IPS DF 19.7 (cell line): ENCODE data around the gene PSMD11.
"Not testable (repeated sequence)": the region's sequence is repeated elsewhere in the genome, so short reads cannot be mapped to it uniquely, and the experiment has no call there.

Source experiments
- DNase-seq: peaks from one replicate; pipeline ENCODE4 v3.0.0-alpha.2; 2013; ENCODE audit warnings: low read depth, low spot score

Gene PSMD11

DNA sequence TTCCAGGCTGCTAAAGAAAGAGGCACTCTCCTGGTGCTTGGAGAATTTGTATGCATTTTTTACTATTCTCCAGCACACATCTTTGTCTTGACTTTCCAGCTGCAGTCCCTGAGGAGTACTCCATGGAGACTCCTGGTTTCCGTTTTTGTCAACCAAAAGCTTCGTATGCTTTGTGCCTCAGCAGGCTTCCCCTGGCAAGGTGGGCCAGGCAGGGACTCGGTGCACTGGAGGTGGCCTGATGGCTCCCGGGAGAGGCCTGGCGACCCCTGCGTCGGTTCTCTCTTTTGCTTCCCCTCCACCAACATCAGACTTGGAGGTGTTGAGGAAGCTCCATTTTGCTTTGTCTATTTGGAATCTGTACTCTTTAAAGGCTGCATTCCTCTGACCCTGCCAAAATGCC is 66.2 kb downstream of the PSMD11 start:
- DNase-seq: no peak

DNA sequence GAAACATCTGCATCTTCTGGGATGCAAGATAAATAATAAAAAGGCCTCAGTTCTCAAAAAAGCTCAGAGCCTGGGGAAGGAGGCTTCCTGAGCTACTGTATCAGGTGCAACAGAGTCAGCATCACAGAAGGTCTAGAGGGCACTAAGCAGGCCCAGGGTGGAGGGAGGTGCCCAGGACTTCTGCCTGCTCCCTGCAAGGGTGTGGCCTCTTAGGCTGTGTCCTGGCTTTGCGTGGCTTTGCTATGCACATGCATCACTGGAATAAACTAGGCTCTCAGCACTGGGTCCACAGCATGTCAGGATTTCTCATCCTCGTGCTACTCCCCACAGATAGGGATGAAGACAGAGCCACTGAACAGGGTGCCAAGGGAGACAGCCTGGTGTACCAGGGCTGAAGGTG is 68.0 kb downstream of the PSMD11 start:
- no peak for DNase-seq

DNA sequence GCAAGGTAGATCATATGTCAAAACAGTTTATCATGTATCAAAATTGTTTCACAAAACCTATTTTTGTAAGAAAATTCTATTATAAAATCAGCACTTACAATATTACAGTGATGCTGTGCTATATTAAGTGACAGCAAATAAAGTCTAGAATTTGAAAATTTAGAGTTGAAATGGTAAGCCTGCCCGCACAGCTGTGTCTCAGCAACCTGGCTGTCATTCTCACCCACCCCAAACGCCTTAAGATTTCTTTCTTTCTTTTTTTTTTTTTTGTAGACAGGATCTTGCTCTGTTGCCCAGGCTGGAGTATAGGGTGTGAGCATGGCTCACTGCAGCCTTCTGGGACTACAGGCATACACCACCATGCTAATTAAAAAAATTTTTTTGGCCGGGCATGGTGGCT is 69.3 kb downstream of the PSMD11 start:
- no peak for DNase-seq

GRCh38 chr17:32514606-32515005 is 70.3 kb downstream of the PSMD11 start:
- no peak for DNase-seq

GRCh38 chr17:32515677-32516383 is 71.5 kb downstream of the PSMD11 start:
- DNase-seq: no peak

GRCh38 chr17:32516450-32516849 is 72.1 kb downstream of the PSMD11 start:
- no peak for DNase-seq

- no peak for DNase-seq
These were observed 72.8 kb downstream of the PSMD11 start for GRCh38 chr17:32516940-32517701.

DNA sequence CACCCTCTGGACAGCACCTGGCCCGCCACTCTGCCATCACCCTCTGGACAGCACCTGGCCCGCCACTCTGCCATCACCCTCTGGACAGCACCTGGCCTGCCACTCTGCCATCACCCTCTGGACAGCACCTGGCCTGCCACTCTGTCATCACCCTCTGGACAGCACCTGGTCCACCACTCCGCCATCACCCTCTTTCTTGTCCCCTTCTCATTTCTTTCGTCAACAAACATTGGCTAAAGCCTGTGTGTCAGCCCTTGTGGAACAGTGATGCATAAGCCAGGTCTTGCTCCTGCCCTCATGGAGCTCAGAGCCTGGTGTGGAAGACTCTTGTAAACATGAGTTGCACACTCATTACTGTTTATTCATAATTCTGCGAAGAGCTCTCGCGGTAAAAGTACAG is 73.7 kb downstream of the PSMD11 start:
- no peak for DNase-seq

DNA sequence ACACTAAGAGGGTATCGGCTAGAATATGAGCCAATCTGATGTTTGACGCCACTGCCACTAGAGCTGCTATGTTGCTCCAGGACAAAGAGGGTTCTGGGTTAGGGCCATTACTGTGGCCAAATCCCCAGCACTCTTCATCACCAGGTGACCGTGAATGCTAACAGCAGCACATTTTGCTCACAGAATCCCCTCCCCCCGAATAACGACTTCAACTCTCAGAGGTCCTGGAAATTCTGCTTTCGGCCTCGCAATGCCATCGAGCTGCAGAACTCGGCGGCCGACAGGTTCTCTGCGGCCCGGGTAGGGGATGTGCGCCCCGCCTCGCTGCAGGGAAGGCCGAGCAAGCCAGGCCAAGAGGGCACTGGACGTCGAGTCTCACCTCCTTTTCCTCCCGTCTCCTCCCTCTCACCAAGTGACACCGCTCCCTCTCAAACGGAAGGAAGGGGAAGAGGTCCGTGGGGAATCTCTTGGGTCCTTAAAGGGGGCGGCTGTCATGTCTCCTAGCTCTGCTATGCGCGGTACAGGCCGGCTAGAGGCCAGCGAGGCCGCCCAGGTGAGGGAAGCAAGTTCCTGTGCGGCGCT is 74.4 kb downstream of the PSMD11 start:
- no peak for DNase-seq

GRCh38 chr17:32519228-32520103 is 75.2 kb downstream of the PSMD11 start:
- DNase-seq: no peak

- DNase-seq: no peak
These were observed 75.9 kb downstream of the PSMD11 start for GRCh38 chr17:32520104-32520701.

DNA sequence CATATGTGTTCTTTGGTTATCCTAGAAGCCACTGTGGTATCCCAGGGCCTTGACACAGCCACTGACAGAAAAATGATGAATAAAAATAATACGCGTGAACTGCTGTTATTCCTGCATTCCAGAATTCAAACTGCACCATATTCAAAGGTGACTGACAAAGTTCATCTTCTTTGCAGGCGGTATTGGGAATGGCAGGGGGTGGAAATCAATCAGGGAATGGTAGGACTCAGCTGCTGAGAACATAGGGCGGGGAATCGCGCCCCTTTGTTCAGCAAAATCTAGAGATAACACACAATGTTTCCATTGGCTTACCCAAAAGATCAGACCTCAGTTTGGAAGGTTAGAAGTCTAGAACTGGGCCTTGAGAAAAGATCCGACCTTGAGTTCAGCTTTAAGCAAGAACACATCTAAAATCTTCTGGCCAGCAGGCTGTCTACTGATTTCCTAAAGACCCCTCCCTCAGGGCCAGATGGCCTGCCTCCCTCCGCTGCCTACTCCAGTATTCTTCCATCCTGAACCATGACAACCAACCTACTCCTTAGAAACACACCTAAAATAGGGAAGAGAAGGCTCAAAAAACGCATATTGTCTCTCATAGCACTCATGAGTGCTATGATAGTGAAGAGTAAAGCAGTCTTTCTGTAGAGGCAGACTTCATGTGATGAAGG is 76.6 kb downstream of the PSMD11 start:
- no peak for DNase-seq

GRCh38 chr17:32523017-32523680 is 78.8 kb downstream of the PSMD11 start:
- DNase-seq: no peak

- DNase-seq: no peak
These were observed 79.7 kb downstream of the PSMD11 start for GRCh38 chr17:32523827-32524552.

- DNase-seq: not testable (repeated sequence)
These were observed 80.2 kb downstream of the PSMD11 start for GRCh38 chr17:32524553-32524880.

DNA sequence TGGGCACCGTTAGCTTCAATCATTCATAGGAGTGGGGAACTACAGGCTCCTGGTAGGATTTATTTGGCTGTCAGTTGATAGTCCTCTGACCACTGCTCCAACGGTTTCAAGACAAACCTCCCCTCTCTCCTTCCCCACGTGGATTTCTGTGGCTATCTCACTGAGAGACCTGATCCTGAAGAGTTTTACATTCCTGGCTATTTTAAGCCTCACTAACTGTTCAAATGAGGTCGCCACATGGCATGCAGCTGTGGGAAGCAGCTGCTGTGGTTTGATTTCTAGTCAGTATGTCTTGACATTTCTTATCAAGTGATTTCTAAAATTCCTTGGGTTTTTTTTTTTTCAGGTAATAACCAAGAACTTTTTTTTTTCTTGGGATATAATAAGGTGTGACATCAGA is 80.8 kb downstream of the PSMD11 start:
- DNase-seq: no peak

DNA sequence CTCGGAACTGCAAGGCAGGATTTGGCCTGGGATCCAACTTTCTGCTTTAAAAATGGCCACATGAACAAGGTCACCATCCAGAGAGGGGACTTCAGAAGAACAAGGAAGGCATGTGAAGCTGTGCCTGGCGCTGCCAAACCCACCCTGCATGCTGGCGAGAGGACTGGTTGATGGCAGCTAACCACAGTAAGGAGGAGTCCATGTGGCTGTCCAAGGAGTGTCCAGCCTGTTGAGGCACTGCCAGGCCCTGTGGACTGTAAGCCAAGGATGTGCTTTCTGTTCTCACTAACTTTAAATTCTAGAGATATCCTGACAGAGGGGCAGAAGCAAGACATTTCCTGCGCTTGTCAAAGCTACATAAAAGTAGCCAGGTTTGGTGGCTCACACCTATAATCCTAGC is 82.8 kb downstream of the PSMD11 start:
- DNase-seq: no peak

DNA sequence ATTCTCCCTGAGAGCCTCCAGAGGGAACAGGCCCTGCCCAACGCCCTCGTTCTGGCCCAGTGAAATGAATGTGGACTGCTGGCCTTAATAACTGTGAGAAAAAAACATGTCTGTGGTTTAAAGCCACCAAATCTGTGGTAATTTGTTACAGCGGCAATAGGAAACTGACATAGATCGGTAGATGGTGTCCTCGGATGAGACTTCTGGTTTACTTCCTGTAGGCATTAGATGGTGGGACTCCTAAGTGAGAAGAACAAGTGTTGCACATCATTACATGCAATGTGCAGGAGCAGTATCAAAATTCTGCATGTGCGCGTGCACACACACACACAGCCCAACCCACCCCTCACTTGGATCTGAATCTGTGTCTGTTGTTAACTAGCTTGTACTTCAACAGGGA is 84.5 kb downstream of the PSMD11 start:
- DNase-seq: no peak

GRCh38 chr17:32529604-32530003 is 85.3 kb downstream of the PSMD11 start:
- DNase-seq: no peak
